HepG2 (cell line): ENCODE results near the gene DNAJB11. TPM values are rescaled to one million over a fixed set of nuclear protein-coding genes. Genes with fewer than 3 reads are reported as not detected.
A peak's percentile ranks its signal among the peaks of the same experiment; 100 is the strongest.

ENCODE experiments used
- GPBP1L1 ChIP-seq: sonication (generic); formaldehyde crosslinking; IDR thresholded peaks from 2 replicates; pipeline ENCODE4 v1.5.0; 2020; ENCODE audit warnings: mild to moderate bottlenecking, missing genetic modification reagents
- KLF9 ChIP-seq: IDR thresholded peaks from 2 replicates; pipeline ENCODE4 v1.6.1; 2016; ENCODE audit warnings: low read depth
- MXD1 ChIP-seq: sonication (generic); formaldehyde crosslinking; IDR thresholded peaks from 2 replicates; pipeline ENCODE4 v1.4.0; 2020; ENCODE audit warnings: mild to moderate bottlenecking, missing genetic modification reagents
- NFE2L1 ChIP-seq: sonication (generic); formaldehyde crosslinking; IDR thresholded peaks from 2 replicates; pipeline ENCODE4 v1.4.0; 2020; ENCODE audit warnings: missing genetic modification reagents, mild to moderate bottlenecking, borderline replicate concordance
- NRL ChIP-seq: sonication (generic); formaldehyde crosslinking; IDR thresholded peaks from 2 replicates; pipeline ENCODE4 v1.5.0; 2020; ENCODE audit warnings: missing genetic modification reagents, mild to moderate bottlenecking, moderate library complexity, borderline replicate concordance
- RORA ChIP-seq: sonication (generic); formaldehyde crosslinking; IDR thresholded peaks from 2 replicates; pipeline ENCODE4 v1.5.0; 2020; ENCODE audit warnings: mild to moderate bottlenecking, missing genetic modification reagents, moderate library complexity
- RXRB ChIP-seq: IDR thresholded peaks from 2 replicates; pipeline ENCODE4 v1.6.1; 2016; ENCODE audit warnings: borderline replicate concordance, missing genetic modification reagents, missing compliant biosample characterization
- SNAPC5 ChIP-seq: sonication (generic); formaldehyde crosslinking; IDR thresholded peaks from 2 replicates; pipeline ENCODE4 v1.8.1; 2023; ENCODE audit warnings: mild to moderate bottlenecking, missing genetic modification reagents, borderline replicate concordance
- SOX5 ChIP-seq: IDR thresholded peaks from 2 replicates; pipeline ENCODE4 v1.6.1; 2016; ENCODE audit warnings: borderline replicate concordance
- SP5 ChIP-seq: IDR thresholded peaks from 2 replicates; pipeline ENCODE4 v1.6.1; 2016; ENCODE audit warnings: low read depth, borderline replicate concordance
- TARDBP ChIP-seq: sonication (generic); formaldehyde crosslinking; IDR thresholded peaks from 2 replicates; pipeline ENCODE4 v1.8.0; 2022; ENCODE audit warnings: mild to moderate bottlenecking, missing genetic modification reagents
- THYN1 ChIP-seq: sonication (generic); formaldehyde crosslinking; IDR thresholded peaks from 2 replicates; pipeline ENCODE4 v1.8.1; 2023; ENCODE audit warnings: low read depth, mild to moderate bottlenecking, moderate library complexity, missing genetic modification reagents, borderline replicate concordance
- ZEB1 ChIP-seq: IDR thresholded peaks from 2 replicates; pipeline ENCODE4 v1.6.1; 2012; ENCODE audit warnings: mild to moderate bottlenecking, low read depth, inconsistent platforms; ENCODE audit not compliant: insufficient replicate concordance
- ZFP37 ChIP-seq: sonication (generic); formaldehyde crosslinking; IDR thresholded peaks from 2 replicates; pipeline ENCODE4 v1.4.0; 2020; ENCODE audit warnings: missing genetic modification reagents, borderline replicate concordance
- ZFYVE20 ChIP-seq: sonication (generic); formaldehyde crosslinking; IDR thresholded peaks from 2 replicates; pipeline ENCODE4 v1.8.0; 2023; ENCODE audit warnings: low read depth, mild to moderate bottlenecking, moderate library complexity, missing genetic modification reagents, borderline replicate concordance
- ZNF138 ChIP-seq: sonication (generic); formaldehyde crosslinking; IDR thresholded peaks from 2 replicates; pipeline ENCODE4 v1.5.0; 2020; ENCODE audit warnings: mild to moderate bottlenecking, low read depth, missing genetic modification reagents
- ZNF230 ChIP-seq: sonication (generic); formaldehyde crosslinking; IDR thresholded peaks from 2 replicates; pipeline ENCODE4 v1.4.0; 2020; ENCODE audit warnings: mild to moderate bottlenecking, missing genetic modification reagents
- ZNF362 ChIP-seq: sonication (generic); formaldehyde crosslinking; IDR thresholded peaks from 2 replicates; pipeline ENCODE4 v1.4.0; 2020; ENCODE audit warnings: missing genetic modification reagents, mild to moderate bottlenecking, borderline replicate concordance
- ZNF414 ChIP-seq: sonication (generic); formaldehyde crosslinking; IDR thresholded peaks from 2 replicates; pipeline ENCODE4 v1.5.0; 2020; ENCODE audit warnings: missing genetic modification reagents
- ZNF503 ChIP-seq: sonication (generic); formaldehyde crosslinking; IDR thresholded peaks from 2 replicates; pipeline ENCODE4 v1.4.0; 2020; ENCODE audit warnings: missing genetic modification reagents
- ZNF547 ChIP-seq: sonication (generic); formaldehyde crosslinking; IDR thresholded peaks from 2 replicates; pipeline ENCODE4 v1.5.1; 2020; ENCODE audit warnings: mild to moderate bottlenecking, missing genetic modification reagents
- ZNF704 ChIP-seq: sonication (generic); formaldehyde crosslinking; IDR thresholded peaks from 2 replicates; pipeline ENCODE4 v1.8.1; 2023; ENCODE audit warnings: mild to moderate bottlenecking, inconsistent platforms, moderate library complexity, missing genetic modification reagents, borderline replicate concordance
- polyA plus RNA-seq, 8 experiments: library from polyadenylated mRNA; depleted of rRNA in 3 of 8; stranded (reverse) in 7 of 8; unstranded in 1 of 8; fragments of >200 nt; fragmentation: Illumina TruSeq in 4 of 8; extraction: Trizol in 4 of 8; gene quantifications; 2 replicates each; pipeline versions ENCODE4 v1.2.1 to v1.2.3, GENCODE V29; 2011 to 2016; ENCODE audit warnings: low read depth in 4 of 8, missing spikeins in 1 of 8, mixed read lengths in 1 of 8; ENCODE audit not compliant: insufficient read depth in 1 of 8
- total RNA-seq, 5 experiments: library from RNA; depleted of rRNA; stranded (reverse); fragments of >200 nt; fragmentation: Illumina TruSeq; extraction: Trizol; gene quantifications; 2 replicates each; pipeline ENCODE4 v1.2.3, GENCODE V29; 2016; ENCODE audit warnings: low read depth in 1 of 5

The DNAJB11 gene
- total and polyA plus RNA-seq, 2 of the 13 experiments (the other 11 are each of a cell fraction or from before 2014, with no cell fraction given) = 41.0 to 132 TPM

GRCh38 chr3:186570096-186570940 lies at the start of gene DNAJB11 (continued):
- TF ChIP-seq ZNF362 (CRISPR knock-in tag) = no peak
- TF ChIP-seq SP5 (CRISPR knock-in tag) = no peak
- TF ChIP-seq SOX5 (CRISPR knock-in tag) = peak; percentile 42; the same call in 1 of the 2 replicates
- no peak for TF ChIP-seq THYN1 (CRISPR knock-in tag)
- TF ChIP-seq ZEB1 = peak; percentile 43
- TF ChIP-seq NFE2L1 (CRISPR knock-in tag) = no peak
- no peak for TF ChIP-seq TARDBP
- no peak for TF ChIP-seq MXD1
- no peak for TF ChIP-seq ZNF414 (CRISPR knock-in tag)
- no peak for TF ChIP-seq ZNF503 (CRISPR knock-in tag)
- no peak for TF ChIP-seq ZFYVE20 (CRISPR knock-in tag)
- peak; percentile 90 for TF ChIP-seq RXRB
- no peak for TF ChIP-seq GPBP1L1
- no peak for TF ChIP-seq ZFP37 (CRISPR knock-in tag)
- 0 out of 2 replicates have a peak, but pooled peaks have one; percentile 29 for TF ChIP-seq ZNF547 (CRISPR knock-in tag)
- TF ChIP-seq ZNF138 (CRISPR knock-in tag) = no peak
- TF ChIP-seq KLF9 (CRISPR knock-in tag) = no peak
- no peak for TF ChIP-seq RORA (CRISPR knock-in tag)
- no peak for TF ChIP-seq SNAPC5 (CRISPR knock-in tag)
- TF ChIP-seq NRL (CRISPR knock-in tag) = no peak; the same call in 1 of the 2 replicates
- peak; percentile 67; the same call in 1 of the 2 replicates for TF ChIP-seq ZNF704 (CRISPR knock-in tag)
- no peak for TF ChIP-seq ZNF230 (CRISPR knock-in tag)
